KMS-11 (cell line): ENCODE measurements around the gene BRICD5.

Experiments used
- H2AFZ ChIP-seq: fragments of 200-600 bp; sonication (generic); 2 replicates; pipeline ENCODE4 v1.6.1; 2016; ENCODE audit warnings: antibody characterized with exemption, mixed run types, low read depth
- H3K27ac ChIP-seq: fragments of 200-600 bp; sonication (generic); 2 replicates; pipeline ENCODE4 v1.6.1; 2016; ENCODE audit warnings: mild to moderate bottlenecking, mixed run types
- H3K27me3 ChIP-seq: fragments of 200-600 bp; sonication (generic); 2 replicates; pipeline ENCODE4 v1.6.1; 2017; ENCODE audit warnings: mild to moderate bottlenecking, low read depth, mixed run types, moderate library complexity; ENCODE audit not compliant: insufficient read depth
- H3K36me3 ChIP-seq: fragments of 200-600 bp; sonication (generic); 2 replicates; pipeline ENCODE4 v1.6.1; 2017; ENCODE audit warnings: mild to moderate bottlenecking, mixed run types; ENCODE audit not compliant: insufficient read depth
- H3K4me1 ChIP-seq: fragments of 200-600 bp; sonication (generic); 2 replicates; pipeline ENCODE4 v1.6.1; 2016; ENCODE audit warnings: mild to moderate bottlenecking, low read depth, mixed run types; ENCODE audit not compliant: poor library complexity, severe bottlenecking
- H3K4me2 ChIP-seq: fragments of 200-600 bp; sonication (generic); 2 replicates; pipeline ENCODE4 v1.7.0; 2016; ENCODE audit warnings: mild to moderate bottlenecking, mixed run types
- H3K4me3 ChIP-seq: fragments of 200-600 bp; sonication (generic); IDR thresholded peaks from 2 replicates; pipeline ENCODE4 v1.6.1; 2017; ENCODE audit warnings: low read depth, low read length, mixed read lengths; ENCODE audit not compliant: insufficient read depth
- H3K79me2 ChIP-seq: fragments of 200-600 bp; sonication (generic); 2 replicates; pipeline ENCODE4 v1.6.1; 2016; ENCODE audit warnings: low read depth, mixed run types; ENCODE audit not compliant: insufficient read depth
- H3K9ac ChIP-seq: fragments of 200-600 bp; sonication (generic); 2 replicates; pipeline ENCODE4 v1.6.1; 2016; ENCODE audit warnings: mild to moderate bottlenecking, mixed run types
- H4K20me1 ChIP-seq: fragments of 200-600 bp; sonication (generic); 2 replicates; pipeline ENCODE4 v1.6.1; 2016; ENCODE audit warnings: mild to moderate bottlenecking, mixed run types; ENCODE audit not compliant: insufficient read depth
- CTCF ChIP-seq: fragments of 200-600 bp; sonication (generic); conservative IDR thresholded peaks from 2 replicates; pipeline ENCODE4 v1.6.1; 2017; ENCODE audit warnings: low read depth, mild to moderate bottlenecking, antibody characterized with exemption, low read length, moderate library complexity, mixed read lengths

Gene BRICD5

GRCh38 chr16:2165861-2166260 lies 44.8 kb downstream of the BRICD5 start:
- Histone ChIP-seq H3K9ac (no peak overlapping the region), H3K4me2 (no peak overlapping the region), H3K27ac (no peak overlapping the region), H3K4me3 (no peak overlapping the region), H3K27me3 (no peaks in the 10 kb centered on the region), H3K36me3 (no peaks in the 10 kb centered on the region), H2AFZ (no peak overlapping the region), H3K79me2 (peaks cover 28% of the 10 kb centered on the region; the same call in 1 of the 2 replicates), H3K4me1 (peaks cover 11% of the 10 kb centered on the region), H4K20me1 (no peaks in the 10 kb centered on the region)
- TF ChIP-seq CTCF = no peak

- no peaks in the 10 kb centered on the region for H4K20me1 ChIP-seq
- no peaks in the 10 kb centered on the region for H3K27me3 ChIP-seq
- H3K36me3 ChIP-seq = no peaks in the 10 kb centered on the region
- no peak overlapping the region for H3K4me3 ChIP-seq
- H3K4me2 ChIP-seq = no peak overlapping the region
- no peak for TF ChIP-seq CTCF
- no peak overlapping the region for H3K27ac ChIP-seq
- H3K4me1 ChIP-seq = peaks cover 10% of the 10 kb centered on the region
- H3K9ac ChIP-seq = no peak overlapping the region
- no peak overlapping the region for H2AFZ ChIP-seq
- peaks cover 46% of the 10 kb centered on the region for H3K79me2 ChIP-seq
Measured at GRCh38 chr16:2163211-2163881, 47.3 kb downstream of the BRICD5 start.

GRCh38 chr16:2162676-2163118 lies 48.0 kb downstream of the BRICD5 start:
- no peaks in the 10 kb centered on the region for H4K20me1 ChIP-seq

GRCh38 chr16:2161911-2162310 lies 48.8 kb downstream of the BRICD5 start:
- Histone ChIP-seq H4K20me1 (no peaks in the 10 kb centered on the region), H2AFZ (no peak overlapping the region), H3K4me1 (peaks cover 12% of the 10 kb centered on the region), H3K79me2 (peaks cover 60% of the 10 kb centered on the region), H3K4me2 (no peak overlapping the region), H3K27ac (no peak overlapping the region), H3K9ac (no peak overlapping the region), H3K27me3 (no peaks in the 10 kb centered on the region), H3K4me3 (no peak overlapping the region), H3K36me3 (no peaks in the 10 kb centered on the region)
- no peak for TF ChIP-seq CTCF

More at GRCh38 chr16:2162676-2163118, 48.0 kb downstream of the BRICD5 start:
- peaks cover 53% of the 10 kb centered on the region for H3K79me2 ChIP-seq
- H3K27ac ChIP-seq = no peak overlapping the region
- H3K4me2 ChIP-seq = no peak overlapping the region
- H2AFZ ChIP-seq = no peak overlapping the region
- no peak overlapping the region for H3K4me3 ChIP-seq
- TF ChIP-seq CTCF = no peak
- H3K9ac ChIP-seq = no peak overlapping the region
- H3K27me3 ChIP-seq = no peaks in the 10 kb centered on the region
- H3K4me1 ChIP-seq = peaks cover 7% of the 10 kb centered on the region
- H3K36me3 ChIP-seq = no peaks in the 10 kb centered on the region
